Muscle layer of colon (tissue), 2 donors: ENCODE data around the gene ZNF346.

Experiments used
- H3K27ac ChIP-seq: one replicate; pipeline ENCODE4 v1.7.0; 2013; ENCODE audit warnings: low read depth, mild to moderate bottlenecking, low read length, moderate library complexity
- H3K27me3 ChIP-seq, 2 donors: one replicate each; pipeline ENCODE4 v1.7.0; 2013; ENCODE audit warnings: low read length in 2 of 2, mild to moderate bottlenecking in 2 of 2; ENCODE audit not compliant: insufficient read depth in 2 of 2, control insufficient read depth in 1 of 2
- H3K36me3 ChIP-seq: one replicate; pipeline ENCODE4 v1.7.0; 2013; ENCODE audit warnings: mild to moderate bottlenecking, low read length; ENCODE audit not compliant: insufficient read depth
- H3K4me1 ChIP-seq: one replicate; pipeline ENCODE4 v1.7.0; 2013; ENCODE audit warnings: mild to moderate bottlenecking, low read length; ENCODE audit not compliant: insufficient read depth
- H3K4me3 ChIP-seq, 2 donors: one replicate each; pipeline ENCODE4 v1.7.0; 2013; ENCODE audit warnings: low read length in 2 of 2, low read depth in 1 of 2, mild to moderate bottlenecking in 1 of 2, moderate library complexity in 1 of 2
- H3K9ac ChIP-seq: one replicate; pipeline ENCODE4 v1.7.0; 2013; ENCODE audit warnings: low read length
- H3K9me3 ChIP-seq: one replicate; pipeline ENCODE4 v1.7.0; 2013; ENCODE audit warnings: mild to moderate bottlenecking, low read length
- donor health status: abdominal sarcoma.
- donor health status: Adenocarcinoma of cecum.

Gene ZNF346

DNA sequence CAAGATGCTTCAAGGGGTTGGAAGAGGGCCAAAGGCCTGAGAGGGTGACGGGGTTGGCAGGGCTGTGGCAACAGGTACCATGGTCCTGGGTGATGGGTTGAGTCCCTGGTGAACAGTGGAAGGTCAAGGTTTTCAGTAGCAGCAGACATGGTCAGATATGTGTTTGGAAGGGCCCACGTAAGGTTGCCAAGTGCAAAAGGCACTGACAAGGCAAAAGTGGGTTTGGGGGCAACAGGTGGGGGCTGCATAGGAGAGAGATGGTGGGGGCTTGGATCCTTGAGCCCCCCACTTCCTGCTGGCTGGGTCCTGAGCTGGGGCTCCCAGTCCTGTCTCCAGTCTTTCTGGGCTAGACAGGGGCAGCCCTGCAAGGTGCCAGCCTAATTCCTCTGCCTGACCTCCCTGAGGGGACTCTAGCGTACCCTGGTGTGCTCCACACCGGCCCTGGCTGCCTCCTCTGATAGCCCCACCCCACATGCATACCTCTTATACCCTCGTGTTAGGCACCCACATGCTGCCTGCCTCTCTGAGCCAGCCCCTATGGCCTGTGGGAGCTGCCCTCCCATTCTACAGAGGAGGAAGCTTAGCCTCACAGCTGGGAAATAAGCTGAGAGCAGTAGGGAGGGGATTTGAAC, 90.2 kb downstream of the ZNF346 start:
- Histone ChIP-seq H3K27ac (no peak overlapping the region), H3K9ac (no peak overlapping the region), H3K36me3 (no peaks in the 10 kb centered on the region)

DNA sequence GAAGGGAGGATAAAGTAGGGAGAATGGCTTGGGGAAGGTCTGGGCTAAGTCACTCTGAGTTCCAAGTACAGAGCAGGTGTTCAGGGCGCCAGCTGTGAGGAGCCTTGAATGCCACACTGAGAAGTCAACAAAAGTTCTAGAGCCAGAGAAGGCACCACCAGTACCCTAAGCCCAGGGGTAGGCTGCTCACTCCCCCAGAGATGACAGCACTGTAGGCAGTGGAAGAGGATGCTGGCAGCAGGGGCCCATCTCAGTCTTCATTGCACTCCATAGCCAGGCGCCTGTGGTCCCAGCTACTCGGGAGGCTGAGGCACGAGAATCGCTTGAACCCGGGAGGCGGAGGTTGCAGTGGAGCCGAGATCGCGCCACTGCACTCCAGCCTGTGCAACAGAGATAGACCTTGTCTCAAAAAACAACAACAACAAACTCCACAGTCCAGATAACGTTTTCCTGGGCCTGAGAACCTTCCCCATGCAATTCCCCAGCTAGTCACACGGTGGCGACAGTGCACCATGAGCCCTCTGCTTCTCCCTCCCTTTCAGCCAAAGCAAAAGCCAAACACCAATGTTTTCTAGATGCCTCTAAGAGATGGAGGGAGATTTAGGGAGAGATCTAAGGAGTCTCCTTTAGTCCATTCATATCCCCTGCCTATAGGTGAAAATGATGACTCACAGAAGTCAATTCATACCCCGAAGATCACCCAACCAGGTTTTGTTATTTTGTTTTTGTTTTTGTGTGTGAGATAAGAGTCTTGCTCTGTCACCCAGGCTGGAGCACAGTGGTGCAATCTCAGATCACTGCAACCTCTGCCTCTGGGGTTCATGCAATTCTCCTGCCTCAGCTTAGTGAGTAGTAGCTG, 91.3 kb downstream of the ZNF346 start:
- no peaks in the 10 kb centered on the region for H3K9me3 ChIP-seq
- H3K27ac ChIP-seq, result no peak overlapping the region
- no peaks in the 10 kb centered on the region for H3K36me3 ChIP-seq
- H3K4me3 ChIP-seq, result no peak overlapping the region
- peaks cover 19% of the 10 kb centered on the region for H3K4me1 ChIP-seq
- H3K9ac ChIP-seq, result no peak overlapping the region
- no peaks in the 10 kb centered on the region for H3K27me3 ChIP-seq

More for the DNA sequence above, 90.2 kb downstream of the ZNF346 start:
- Histone ChIP-seq H3K4me3 (no peak overlapping the region), H3K27me3 (no peaks in the 10 kb centered on the region), H3K4me1 (peaks cover 19% of the 10 kb centered on the region), H3K9me3 (no peaks in the 10 kb centered on the region)

DNA sequence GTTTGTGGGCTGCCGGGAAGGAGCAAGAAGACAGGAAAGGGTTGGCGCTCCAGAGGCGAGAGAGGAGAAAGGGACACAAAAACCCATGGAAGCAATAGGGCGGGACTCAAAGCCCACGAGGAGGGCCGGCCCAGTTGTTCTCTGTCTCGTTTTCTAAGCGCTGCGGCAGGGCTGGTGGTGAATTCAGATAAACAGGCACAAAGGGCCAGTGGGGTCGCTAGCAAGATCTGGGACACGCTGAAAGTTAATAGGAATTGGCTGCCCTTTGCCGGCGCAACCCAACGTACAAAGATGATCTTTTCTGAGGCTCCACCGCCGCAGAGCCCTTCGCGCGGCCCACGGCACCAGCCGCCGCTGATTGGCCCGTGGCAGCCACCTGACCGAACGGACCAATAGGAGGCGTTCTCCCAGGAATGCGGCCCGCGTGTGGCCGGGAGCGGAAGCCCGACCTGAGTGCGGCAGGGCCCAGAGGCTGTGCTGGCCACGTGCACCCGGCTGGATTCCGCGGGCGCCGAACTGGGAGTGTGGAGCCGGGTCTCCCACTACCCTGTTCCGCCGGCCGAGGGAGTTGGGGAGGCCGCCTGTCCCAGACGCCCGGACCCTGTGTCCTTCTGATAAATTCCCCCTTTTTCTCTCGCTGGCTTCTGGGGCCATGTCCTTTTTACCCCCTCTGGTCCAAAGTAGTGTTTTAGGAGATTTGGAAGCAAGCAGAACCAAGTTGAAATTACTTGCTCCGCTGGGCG, 94.3 kb downstream of the ZNF346 start:
- no peaks in the 10 kb centered on the region for H3K36me3 ChIP-seq
- peaks cover 16% of the 10 kb centered on the region for H3K4me1 ChIP-seq
- H3K9me3 ChIP-seq, result no peaks in the 10 kb centered on the region
- H3K9ac ChIP-seq, result no peak overlapping the region
- peak overlapping the region; percentile 60 for H3K27ac ChIP-seq
- no peaks in the 10 kb centered on the region for H3K27me3 ChIP-seq
- peak overlapping the region; percentile 30 to 37 for H3K4me3 ChIP-seq

DNA sequence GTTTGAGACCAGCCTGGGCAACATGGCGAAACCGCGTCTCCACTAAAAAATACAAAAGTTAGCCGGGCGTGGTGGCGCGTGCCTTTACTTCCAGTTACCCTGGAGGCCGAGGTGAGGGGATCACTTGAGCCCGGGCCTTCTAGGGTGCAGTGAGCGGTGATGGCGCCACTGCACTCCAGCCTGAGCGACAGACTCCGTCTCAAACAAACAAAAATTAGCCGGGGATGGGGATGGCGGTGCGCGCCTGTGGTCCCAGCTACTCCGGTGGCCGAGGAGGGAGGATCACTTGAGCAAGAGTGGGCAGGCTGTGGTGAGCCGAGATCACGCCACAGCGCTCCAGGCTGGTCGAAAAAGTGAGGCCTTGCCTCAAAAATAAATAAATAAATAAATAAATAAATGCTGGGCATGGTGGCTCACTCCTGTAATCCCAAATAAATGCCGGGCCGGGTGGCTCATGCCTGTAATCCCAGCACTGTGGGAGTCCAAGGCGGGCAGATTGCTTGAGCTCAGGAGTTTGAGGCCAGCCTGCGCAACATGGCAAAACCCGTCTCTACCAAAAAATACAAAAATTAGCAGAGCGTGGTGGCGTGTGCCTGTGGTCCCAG, 95.0 kb downstream of the ZNF346 start:
- Histone ChIP-seq H3K9ac (no peak overlapping the region), H3K4me3 (peak overlapping the region in 1 of 2 donors; percentile 37), H3K27ac (no peak overlapping the region)

GRCh38 chr5:177122566-177122965, 100.1 kb downstream of the ZNF346 start:
- no peaks in the 10 kb centered on the region for H3K36me3 ChIP-seq
- no peak overlapping the region for H3K9ac ChIP-seq
- H3K9me3 ChIP-seq, result no peaks in the 10 kb centered on the region
- no peaks in the 10 kb centered on the region for H3K27me3 ChIP-seq
- no peaks in the 10 kb centered on the region for H3K4me1 ChIP-seq
- H3K27ac ChIP-seq, result no peak overlapping the region
- H3K4me3 ChIP-seq, result no peak overlapping the region

More for the DNA sequence above, 95.0 kb downstream of the ZNF346 start:
- H3K27me3 ChIP-seq, result no peaks in the 10 kb centered on the region
- no peaks in the 10 kb centered on the region for H3K9me3 ChIP-seq
- H3K36me3 ChIP-seq, result no peaks in the 10 kb centered on the region
- H3K4me1 ChIP-seq, result peaks cover 13% of the 10 kb centered on the region

GRCh38 chr5:177123789-177124485, 101.4 kb downstream of the ZNF346 start:
- Histone ChIP-seq H3K4me1 (no peaks in the 10 kb centered on the region), H3K27me3 (no peaks in the 10 kb centered on the region)

DNA sequence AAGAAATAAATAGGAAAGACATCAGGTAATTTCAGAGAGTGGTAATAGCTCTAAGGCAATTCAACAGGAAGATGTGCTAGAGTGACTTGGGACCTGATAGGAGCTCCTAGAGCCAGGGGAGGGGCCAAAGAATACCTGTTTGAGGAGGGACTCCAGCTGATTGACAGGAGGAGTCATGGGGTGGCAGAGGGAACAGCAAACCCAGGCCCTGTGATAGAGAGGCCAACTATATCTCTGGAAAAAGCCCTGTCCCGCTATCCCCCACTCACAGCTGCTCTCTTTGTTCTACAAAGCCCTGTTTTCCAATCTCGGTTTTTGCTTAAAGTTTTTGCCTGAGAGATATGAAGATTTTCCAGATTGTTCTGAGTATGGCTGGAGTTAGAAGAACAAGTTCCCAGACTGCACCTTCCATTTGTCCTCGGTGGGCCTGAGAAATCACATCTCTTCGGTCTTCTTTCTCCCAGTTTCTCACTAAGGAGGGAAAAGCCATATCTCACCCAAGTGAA, 102.0 kb downstream of the ZNF346 start:
- Histone ChIP-seq H3K36me3 (no peaks in the 10 kb centered on the region), H3K9ac (no peak overlapping the region), H3K9me3 (no peaks in the 10 kb centered on the region), H3K27me3 (no peaks in the 10 kb centered on the region), H3K4me1 (no peaks in the 10 kb centered on the region), H3K27ac (no peak overlapping the region), H3K4me3 (no peak overlapping the region)

More at GRCh38 chr5:177123789-177124485, 101.4 kb downstream of the ZNF346 start:
- Histone ChIP-seq H3K9ac (no peak overlapping the region), H3K9me3 (no peaks in the 10 kb centered on the region), H3K27ac (no peak overlapping the region), H3K36me3 (no peaks in the 10 kb centered on the region), H3K4me3 (no peak overlapping the region)

DNA sequence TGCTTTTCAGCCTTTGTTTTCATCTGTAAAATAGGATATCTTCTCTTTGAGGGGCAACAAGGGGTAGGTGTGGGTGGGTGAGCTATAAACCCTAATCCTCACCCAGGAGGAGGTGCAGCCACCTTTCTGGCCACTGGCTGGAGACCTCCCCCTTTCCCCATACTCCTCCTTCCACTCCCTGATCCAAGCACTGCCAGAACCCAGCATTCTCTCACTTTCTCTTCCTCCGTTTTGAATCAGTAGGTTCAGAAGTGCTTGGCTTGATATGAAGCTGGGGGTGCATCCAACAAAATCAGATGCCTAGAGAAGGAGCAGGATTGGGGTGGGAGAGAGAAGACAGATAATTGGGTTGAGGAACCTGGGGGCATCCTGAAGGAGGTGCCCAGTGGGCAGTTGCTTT, 104.3 kb downstream of the ZNF346 start:
- Histone ChIP-seq H3K27ac (no peak overlapping the region), H3K4me3 (no peak overlapping the region), H3K9me3 (no peaks in the 10 kb centered on the region), H3K36me3 (no peaks in the 10 kb centered on the region), H3K27me3 (no peaks in the 10 kb centered on the region), H3K9ac (no peak overlapping the region), H3K4me1 (no peaks in the 10 kb centered on the region)

DNA sequence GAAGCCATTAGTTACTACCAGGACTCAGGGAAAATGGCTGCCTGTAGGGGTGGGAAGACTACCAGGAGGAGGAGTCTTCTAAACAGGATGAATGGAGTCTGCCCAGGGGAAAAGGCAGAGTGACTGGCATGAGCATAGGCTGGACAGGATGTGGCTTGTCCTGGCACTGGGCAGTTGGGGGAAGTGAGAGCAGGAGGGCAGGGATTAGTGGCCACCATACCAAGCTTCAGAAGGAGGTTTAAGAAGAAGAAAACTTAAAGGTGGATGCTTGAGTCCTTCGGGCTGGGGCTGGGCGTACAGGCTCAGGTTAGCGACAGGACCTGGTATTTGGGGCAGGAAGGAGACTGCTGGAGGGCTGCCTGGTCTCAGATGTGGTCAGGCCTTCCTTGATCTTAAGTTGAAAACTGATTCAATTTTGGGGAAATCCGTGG, 106.1 kb downstream of the ZNF346 start:
- Histone ChIP-seq H3K9me3 (no peaks in the 10 kb centered on the region), H3K4me1 (no peaks in the 10 kb centered on the region), H3K4me3 (no peak overlapping the region), H3K9ac (no peak overlapping the region), H3K27ac (no peak overlapping the region), H3K36me3 (no peaks in the 10 kb centered on the region), H3K27me3 (no peaks in the 10 kb centered on the region)

GRCh38 chr5:177130211-177131018, 107.9 kb downstream of the ZNF346 start:
- H3K27ac ChIP-seq, result no peak overlapping the region

More at GRCh38 chr5:177130211-177131018, 107.9 kb downstream of the ZNF346 start:
- Histone ChIP-seq H3K27me3 (no peaks in the 10 kb centered on the region), H3K4me3 (no peak overlapping the region), H3K9ac (no peak overlapping the region), H3K36me3 (peaks cover 5% of the 10 kb centered on the region), H3K9me3 (no peaks in the 10 kb centered on the region), H3K4me1 (peaks cover 8% of the 10 kb centered on the region)
